Activated naive CD4-positive, alpha-beta T cell treated with anti-CD3 and anti-CD28 coated beads for 36 hours (primary cell): Measurements from ENCODE around the gene DUSP28. TPM values are rescaled to one million over a fixed set of nuclear protein-coding genes. Genes with fewer than 3 reads are reported as not detected.

Experiments
- CTCF ChIA-PET: fragments of 350-600 bp; sonication (Branson Sonifier 250); formaldehyde crosslinking; loops from one replicate; lab custom pipeline; 2021; ENCODE audit warnings: antibody characterized with exemption; lab: Charles Lee
- DNase-seq: peaks from one replicate; pipeline ENCODE4 v3.0.0-alpha.2; 2020
- H3K27ac Mint-ChIP-seq: one replicate; pipeline ENCODE4 v1.8.0; 2021; ENCODE audit warnings: mild to moderate bottlenecking, mixed read lengths
- H3K27me3 Mint-ChIP-seq: one replicate; pipeline ENCODE4 v1.8.0; 2021; ENCODE audit warnings: low read depth, mixed read lengths
- H3K36me3 Mint-ChIP-seq: one replicate; pipeline ENCODE4 v1.8.0; 2021; ENCODE audit warnings: low read depth, mixed read lengths
- H3K4me1 Mint-ChIP-seq: one replicate; pipeline ENCODE4 v1.8.0; 2021; ENCODE audit warnings: low read depth, mixed read lengths
- H3K4me3 Mint-ChIP-seq: one replicate; pipeline ENCODE4 v1.8.0; 2021; ENCODE audit warnings: mild to moderate bottlenecking, moderate library complexity, mixed read lengths
- H3K9me3 Mint-ChIP-seq: one replicate; pipeline ENCODE4 v1.8.0; 2021; ENCODE audit warnings: mixed read lengths
- intact Hi-C: fragments of 100-400 bp; cut with micrococcal nuclease; formaldehyde crosslinking; loops from one replicate; pipeline ENCODE4 v1.15.1; 2023
- total RNA-seq, 2 experiments: library from RNA; stranded (reverse); gene quantifications; one replicate each; pipeline ENCODE4 v1.2.3, GENCODE V29; 2021

Gene DUSP28
- total RNA-seq, 2 experiments from 2014 or later = 5.1 to 5.6 TPM

- Mint-ChIP-seq H3K27me3 (no peaks in the 10 kb centered on the region), H3K4me1 (peaks cover 27% of the 10 kb centered on the region), H3K36me3 (peaks cover 7% of the 10 kb centered on the region), H3K9me3 (peaks cover 2% of the 10 kb centered on the region), H3K4me3 (no peak overlapping the region), H3K27ac (peak overlapping the region; percentile 72)
- CTCF ChIA-PET = no interaction called here
- intact Hi-C loops = no loop called here
- DNase-seq = no peak
Measured at GRCh38 chr2:240578488-240578887, 18.3 kb downstream of the DUSP28 start.

- CTCF ChIA-PET = interaction anchor here (0.6 to 1.9 kb wide), 6 partner anchors 10 to 140 kb away, joined by 3 to 21 read pairs (median 4); no protein-coding TSS in a partner anchor
- intact Hi-C loops = loop anchor here (1.0 kb wide), 2 partner anchors 12 to 65 kb away; no protein-coding TSS in a partner anchor
- H3K27ac Mint-ChIP-seq = peak overlapping the region; percentile 84
- H3K36me3 Mint-ChIP-seq = peaks cover 7% of the 10 kb centered on the region
- peaks cover 28% of the 10 kb centered on the region for H3K4me1 Mint-ChIP-seq
- no peaks in the 10 kb centered on the region for H3K27me3 Mint-ChIP-seq
- peaks cover 2% of the 10 kb centered on the region for H3K9me3 Mint-ChIP-seq
- H3K4me3 Mint-ChIP-seq = no peak overlapping the region
- no peak for DNase-seq
Measured at GRCh38 chr2:240579071-240579762, 19.1 kb downstream of the DUSP28 start.

- intact Hi-C loops = loop anchor here (1.0 kb wide), 2 partner anchors 13 to 66 kb away; no protein-coding TSS in a partner anchor
- Mint-ChIP-seq H3K4me3 (no peak overlapping the region), H3K27ac (peak overlapping the region; percentile 84), H3K9me3 (peaks cover 2% of the 10 kb centered on the region), H3K36me3 (peaks cover 7% of the 10 kb centered on the region), H3K4me1 (peaks cover 36% of the 10 kb centered on the region), H3K27me3 (no peaks in the 10 kb centered on the region)
- CTCF ChIA-PET = interaction anchor here (0.6 to 1.9 kb wide), 7 partner anchors 11 to 149 kb away, joined by 3 to 21 read pairs (median 3); no protein-coding TSS in a partner anchor
- DNase-seq = peak; percentile 83
Measured at GRCh38 chr2:240579771-240580614, 19.8 kb downstream of the DUSP28 start.

- peaks cover 9% of the 10 kb centered on the region for H3K36me3 Mint-ChIP-seq
- DNase-seq = no peak
- no peak overlapping the region for H3K27ac Mint-ChIP-seq
- no peak overlapping the region for H3K4me3 Mint-ChIP-seq
- CTCF ChIA-PET = interaction anchor here (0.6 to 1.7 kb wide), 3 partner anchors 13 to 237 kb away, joined by 4 to 6 read pairs (median 4); no protein-coding TSS in a partner anchor
- H3K9me3 Mint-ChIP-seq = peaks cover 2% of the 10 kb centered on the region
- peaks cover 42% of the 10 kb centered on the region for H3K4me1 Mint-ChIP-seq
- H3K27me3 Mint-ChIP-seq = no peaks in the 10 kb centered on the region
- intact Hi-C loops = no loop called here
Measured at GRCh38 chr2:240581811-240582210, 21.7 kb downstream of the DUSP28 start.

GRCh38 chr2:240582781-240583180 lies 22.6 kb downstream of the DUSP28 start:
- Mint-ChIP-seq H3K27me3 (no peaks in the 10 kb centered on the region), H3K4me3 (no peak overlapping the region), H3K4me1 (peaks cover 49% of the 10 kb centered on the region), H3K9me3 (peaks cover 2% of the 10 kb centered on the region), H3K36me3 (peaks cover 9% of the 10 kb centered on the region), H3K27ac (no peak overlapping the region)
- intact Hi-C loops = no loop called here
- DNase-seq = no peak
- CTCF ChIA-PET = interaction anchor here (1.7 kb wide), 1 partner anchor 16 kb away, joined by 6 read pairs; no protein-coding TSS in a partner anchor

- intact Hi-C loops = no loop called here
- H3K36me3 Mint-ChIP-seq = peaks cover 9% of the 10 kb centered on the region
- no peaks in the 10 kb centered on the region for H3K27me3 Mint-ChIP-seq
- H3K9me3 Mint-ChIP-seq = peaks cover 2% of the 10 kb centered on the region
- H3K4me1 Mint-ChIP-seq = peaks cover 56% of the 10 kb centered on the region
- CTCF ChIA-PET = no interaction called here
- H3K27ac Mint-ChIP-seq = no peak overlapping the region
- no peak for DNase-seq
- no peak overlapping the region for H3K4me3 Mint-ChIP-seq
Measured at GRCh38 chr2:240583774-240584173, 23.6 kb downstream of the DUSP28 start.

- peaks cover 2% of the 10 kb centered on the region for H3K9me3 Mint-ChIP-seq
- DNase-seq = no peak
- peaks cover 10% of the 10 kb centered on the region for H3K36me3 Mint-ChIP-seq
- CTCF ChIA-PET = interaction anchor here (0.5 to 2.5 kb wide), 3 partner anchors 15 to 71 kb away, joined by 4 to 11 read pairs (median 5); no protein-coding TSS in a partner anchor
- no peaks in the 10 kb centered on the region for H3K27me3 Mint-ChIP-seq
- peak overlapping the region; percentile 92 for H3K4me3 Mint-ChIP-seq
- peaks cover 54% of the 10 kb centered on the region for H3K4me1 Mint-ChIP-seq
- intact Hi-C loops = no loop called here
- no peak overlapping the region for H3K27ac Mint-ChIP-seq
Measured at GRCh38 chr2:240584486-240585031, 24.4 kb downstream of the DUSP28 start.

GRCh38 chr2:240585101-240585500 lies 24.9 kb downstream of the DUSP28 start:
- no peak overlapping the region for H3K27ac Mint-ChIP-seq
- H3K36me3 Mint-ChIP-seq = peaks cover 10% of the 10 kb centered on the region
- intact Hi-C loops = no loop called here
- DNase-seq = no peak
- peaks cover 48% of the 10 kb centered on the region for H3K4me1 Mint-ChIP-seq
- peak overlapping the region; percentile 92 for H3K4me3 Mint-ChIP-seq
- CTCF ChIA-PET = interaction anchor here (0.5 to 2.5 kb wide), 4 partner anchors 16 to 564 kb away, joined by 3 to 11 read pairs (median 4); partner anchors contain the start of gene PASK
- H3K27me3 Mint-ChIP-seq = no peaks in the 10 kb centered on the region
- peaks cover 2% of the 10 kb centered on the region for H3K9me3 Mint-ChIP-seq

- Mint-ChIP-seq H3K36me3 (peaks cover 10% of the 10 kb centered on the region), H3K27me3 (no peaks in the 10 kb centered on the region), H3K4me3 (peak overlapping the region; percentile 92), H3K9me3 (peaks cover 2% of the 10 kb centered on the region), H3K27ac (peak overlapping the region; percentile 86), H3K4me1 (peaks cover 47% of the 10 kb centered on the region)
- no peak for DNase-seq
- CTCF ChIA-PET = interaction anchor here (1.0 to 2.5 kb wide), 7 partner anchors 17 to 72 kb away, joined by 3 to 24 read pairs (median 5); partner anchors contain the start of gene RNPEPL1
- intact Hi-C loops = loop anchor here (1.0 to 2.0 kb wide), 5 partner anchors 19 to 730 kb away; partner anchors contain the start of genes HDLBP and SEPTIN2
Measured at GRCh38 chr2:240585681-240586197, 25.6 kb downstream of the DUSP28 start.

GRCh38 chr2:240586198-240586918 lies 26.2 kb downstream of the DUSP28 start, which contains the start of gene CAPN10:
Gene CAPN10 (plus strand): TSS chr2:240586734. CDS start chr2:240586912, 178 bp downstream.
- H3K9me3 Mint-ChIP-seq = peaks cover 1% of the 10 kb centered on the region
- intact Hi-C loops = loop anchor here (1.0 to 2.0 kb wide), 5 partner anchors 20 to 729 kb away; partner anchors contain the start of genes HDLBP and SEPTIN2
- CTCF ChIA-PET = interaction anchor here (1.0 to 2.8 kb wide), 7 partner anchors 18 to 73 kb away, joined by 3 to 24 read pairs (median 6); partner anchors contain the start of gene RNPEPL1
- peak; percentile 97 for DNase-seq
- H3K4me3 Mint-ChIP-seq = peak within 1 kb of the TSS; percentile 92
- H3K36me3 Mint-ChIP-seq = peaks cover 7% of the 10 kb centered on the region
- H3K27me3 Mint-ChIP-seq = no peaks in the 10 kb centered on the region
- H3K27ac Mint-ChIP-seq = peak within 1 kb of the TSS; percentile 86
- H3K4me1 Mint-ChIP-seq = peaks cover 44% of the 10 kb centered on the region
